GM23338 (cell line): ENCODE measurements around the gene ZNF426.

Source experiments
- CREB1 ChIP-seq: fragments of 250-450 bp; sonication (Bioruptor Pico); IDR thresholded peaks from 2 replicates; pipeline ENCODE4 v1.5.0; 2020; ENCODE audit warnings: low read depth, mild to moderate bottlenecking, moderate library complexity
- EZH2 ChIP-seq: fragments of 200-600 bp; sonication (generic); IDR thresholded peaks from one replicate; pipeline ENCODE4 v1.8.0; 2017; ENCODE audit warnings: antibody characterized with exemption, mild to moderate bottlenecking, low read depth; ENCODE audit not compliant: unreplicated experiment
- EZH2phosphoT487 ChIP-seq: fragments of 200-600 bp; sonication (generic); IDR thresholded peaks from one replicate; pipeline ENCODE4 v1.8.1; 2018; ENCODE audit warnings: antibody characterized with exemption; ENCODE audit not compliant: unreplicated experiment
- JUNB ChIP-seq: IDR thresholded peaks from one replicate; pipeline ENCODE4 v1.6.1; 2016; ENCODE audit warnings: antibody characterized with exemption; ENCODE audit not compliant: unreplicated experiment
- NANOG ChIP-seq: IDR thresholded peaks from 2 replicates; pipeline ENCODE4 v1.6.1; 2016; ENCODE audit warnings: antibody characterized with exemption, borderline replicate concordance
- POLR2AphosphoS5 ChIP-seq: IDR thresholded peaks from 2 replicates; pipeline ENCODE4 v1.6.1; 2016; ENCODE audit warnings: antibody characterized with exemption, low read depth
- ZNF331 ChIP-seq: fragments of 250-450 bp; sonication (Bioruptor Pico); IDR thresholded peaks from 2 replicates; pipeline ENCODE4 v1.5.0; 2020; ENCODE audit warnings: low read depth, mild to moderate bottlenecking, moderate library complexity
- TF ChIP-seq, protein P1 (sequence below), 2 experiments: fragments of 200-600 bp in 1 of 2; sonication (generic) in 1 of 2; conservative IDR thresholded peaks; 2 replicates each; pipeline versions ENCODE4 v1.5.1 to v1.6.1; 2016 to 2017; ENCODE audit warnings: antibody characterized with exemption in 2 of 2, low read depth in 2 of 2, mild to moderate bottlenecking in 2 of 2, moderate library complexity in 1 of 2
- TF ChIP-seq, protein P2 (sequence below): IDR thresholded peaks from one replicate; pipeline ENCODE4 v1.6.1; 2018; ENCODE audit warnings: antibody characterized with exemption; ENCODE audit not compliant: unreplicated experiment
- TF ChIP-seq, protein P3 (sequence below): IDR thresholded peaks from 2 replicates; pipeline ENCODE4 v1.6.1; 2016; ENCODE audit warnings: antibody characterized with exemption

DNA sequence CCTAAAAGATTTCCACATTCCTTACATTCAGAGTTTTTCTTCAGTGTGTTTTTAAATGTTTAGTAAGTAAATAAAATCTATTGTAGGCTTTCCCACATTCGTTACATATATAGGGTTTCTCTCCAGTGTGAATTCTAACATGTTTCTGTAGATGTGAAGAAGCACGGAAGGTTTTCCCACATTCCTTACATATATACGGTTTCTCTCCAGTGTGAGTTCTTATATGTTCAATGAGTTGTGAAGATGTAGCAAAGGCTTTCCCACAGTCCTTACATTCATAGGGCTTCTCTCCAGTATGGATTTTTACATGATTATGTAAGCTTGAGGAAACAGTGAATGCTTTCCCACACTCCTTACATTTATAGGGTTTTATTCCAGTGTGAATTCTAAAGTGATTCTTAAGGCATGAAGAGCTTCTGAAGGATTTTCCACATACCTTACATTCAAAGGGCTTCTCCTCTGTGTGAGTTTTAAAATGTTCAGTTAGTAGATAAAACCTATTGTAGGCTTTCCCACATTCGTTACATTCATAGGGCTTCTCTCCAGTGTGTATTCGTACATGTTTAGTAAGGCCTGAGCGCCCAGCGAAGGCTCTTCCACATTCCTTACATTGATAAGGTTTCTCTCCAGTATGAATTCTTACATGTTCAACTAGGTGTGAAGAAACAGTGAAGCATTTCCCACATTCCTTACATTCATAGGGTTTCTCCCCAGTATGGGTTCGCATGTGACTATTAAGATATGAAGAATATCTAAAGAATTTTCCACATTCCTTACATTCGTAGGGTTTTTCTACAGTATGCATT, 27.7 kb upstream of the ZNF426 start:
- TF ChIP-seq, protein P1, sequence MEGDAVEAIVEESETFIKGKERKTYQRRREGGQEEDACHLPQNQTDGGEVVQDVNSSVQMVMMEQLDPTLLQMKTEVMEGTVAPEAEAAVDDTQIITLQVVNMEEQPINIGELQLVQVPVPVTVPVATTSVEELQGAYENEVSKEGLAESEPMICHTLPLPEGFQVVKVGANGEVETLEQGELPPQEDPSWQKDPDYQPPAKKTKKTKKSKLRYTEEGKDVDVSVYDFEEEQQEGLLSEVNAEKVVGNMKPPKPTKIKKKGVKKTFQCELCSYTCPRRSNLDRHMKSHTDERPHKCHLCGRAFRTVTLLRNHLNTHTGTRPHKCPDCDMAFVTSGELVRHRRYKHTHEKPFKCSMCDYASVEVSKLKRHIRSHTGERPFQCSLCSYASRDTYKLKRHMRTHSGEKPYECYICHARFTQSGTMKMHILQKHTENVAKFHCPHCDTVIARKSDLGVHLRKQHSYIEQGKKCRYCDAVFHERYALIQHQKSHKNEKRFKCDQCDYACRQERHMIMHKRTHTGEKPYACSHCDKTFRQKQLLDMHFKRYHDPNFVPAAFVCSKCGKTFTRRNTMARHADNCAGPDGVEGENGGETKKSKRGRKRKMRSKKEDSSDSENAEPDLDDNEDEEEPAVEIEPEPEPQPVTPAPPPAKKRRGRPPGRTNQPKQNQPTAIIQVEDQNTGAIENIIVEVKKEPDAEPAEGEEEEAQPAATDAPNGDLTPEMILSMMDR (conservative IDR thresholded peaks at IDR 0.05; ENCODE audit: low read depth in 2 of 2): no peak
- no peak for TF ChIP-seq EZH2
- TF ChIP-seq EZH2phosphoT487: no peak
- TF ChIP-seq, protein P2, sequence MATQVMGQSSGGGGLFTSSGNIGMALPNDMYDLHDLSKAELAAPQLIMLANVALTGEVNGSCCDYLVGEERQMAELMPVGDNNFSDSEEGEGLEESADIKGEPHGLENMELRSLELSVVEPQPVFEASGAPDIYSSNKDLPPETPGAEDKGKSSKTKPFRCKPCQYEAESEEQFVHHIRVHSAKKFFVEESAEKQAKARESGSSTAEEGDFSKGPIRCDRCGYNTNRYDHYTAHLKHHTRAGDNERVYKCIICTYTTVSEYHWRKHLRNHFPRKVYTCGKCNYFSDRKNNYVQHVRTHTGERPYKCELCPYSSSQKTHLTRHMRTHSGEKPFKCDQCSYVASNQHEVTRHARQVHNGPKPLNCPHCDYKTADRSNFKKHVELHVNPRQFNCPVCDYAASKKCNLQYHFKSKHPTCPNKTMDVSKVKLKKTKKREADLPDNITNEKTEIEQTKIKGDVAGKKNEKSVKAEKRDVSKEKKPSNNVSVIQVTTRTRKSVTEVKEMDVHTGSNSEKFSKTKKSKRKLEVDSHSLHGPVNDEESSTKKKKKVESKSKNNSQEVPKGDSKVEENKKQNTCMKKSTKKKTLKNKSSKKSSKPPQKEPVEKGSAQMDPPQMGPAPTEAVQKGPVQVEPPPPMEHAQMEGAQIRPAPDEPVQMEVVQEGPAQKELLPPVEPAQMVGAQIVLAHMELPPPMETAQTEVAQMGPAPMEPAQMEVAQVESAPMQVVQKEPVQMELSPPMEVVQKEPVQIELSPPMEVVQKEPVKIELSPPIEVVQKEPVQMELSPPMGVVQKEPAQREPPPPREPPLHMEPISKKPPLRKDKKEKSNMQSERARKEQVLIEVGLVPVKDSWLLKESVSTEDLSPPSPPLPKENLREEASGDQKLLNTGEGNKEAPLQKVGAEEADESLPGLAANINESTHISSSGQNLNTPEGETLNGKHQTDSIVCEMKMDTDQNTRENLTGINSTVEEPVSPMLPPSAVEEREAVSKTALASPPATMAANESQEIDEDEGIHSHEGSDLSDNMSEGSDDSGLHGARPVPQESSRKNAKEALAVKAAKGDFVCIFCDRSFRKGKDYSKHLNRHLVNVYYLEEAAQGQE: no peak
- no peak for TF ChIP-seq JUNB
- TF ChIP-seq, protein P3, sequence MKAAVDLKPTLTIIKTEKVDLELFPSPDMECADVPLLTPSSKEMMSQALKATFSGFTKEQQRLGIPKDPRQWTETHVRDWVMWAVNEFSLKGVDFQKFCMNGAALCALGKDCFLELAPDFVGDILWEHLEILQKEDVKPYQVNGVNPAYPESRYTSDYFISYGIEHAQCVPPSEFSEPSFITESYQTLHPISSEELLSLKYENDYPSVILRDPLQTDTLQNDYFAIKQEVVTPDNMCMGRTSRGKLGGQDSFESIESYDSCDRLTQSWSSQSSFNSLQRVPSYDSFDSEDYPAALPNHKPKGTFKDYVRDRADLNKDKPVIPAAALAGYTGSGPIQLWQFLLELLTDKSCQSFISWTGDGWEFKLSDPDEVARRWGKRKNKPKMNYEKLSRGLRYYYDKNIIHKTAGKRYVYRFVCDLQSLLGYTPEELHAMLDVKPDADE: no peak
- TF ChIP-seq POLR2AphosphoS5: no peak
- no peak for TF ChIP-seq ZNF331 (CRISPR knock-in tag)
- no peak for TF ChIP-seq CREB1 (CRISPR knock-in tag)
- no peak for TF ChIP-seq NANOG
